22Rv1 (cell line): ENCODE results near the gene ADAMTS8.

Experiments
- H3K27ac ChIP-seq: fragments of 450-650 bp; 2 replicates; pipeline ENCODE4 v1.5.1; 2017
- ZFX ChIP-seq: fragments of 450-650 bp; IDR thresholded peaks from 2 replicates; pipeline ENCODE4 v1.6.1; 2017; ENCODE audit warnings: antibody characterized with exemption, borderline replicate concordance
- TF ChIP-seq, protein P1 (sequence below): fragments of 450-650 bp; IDR thresholded peaks from 2 replicates; pipeline ENCODE4 v1.5.1; 2017; ENCODE audit warnings: mild to moderate bottlenecking

Gene ADAMTS8, protein sequence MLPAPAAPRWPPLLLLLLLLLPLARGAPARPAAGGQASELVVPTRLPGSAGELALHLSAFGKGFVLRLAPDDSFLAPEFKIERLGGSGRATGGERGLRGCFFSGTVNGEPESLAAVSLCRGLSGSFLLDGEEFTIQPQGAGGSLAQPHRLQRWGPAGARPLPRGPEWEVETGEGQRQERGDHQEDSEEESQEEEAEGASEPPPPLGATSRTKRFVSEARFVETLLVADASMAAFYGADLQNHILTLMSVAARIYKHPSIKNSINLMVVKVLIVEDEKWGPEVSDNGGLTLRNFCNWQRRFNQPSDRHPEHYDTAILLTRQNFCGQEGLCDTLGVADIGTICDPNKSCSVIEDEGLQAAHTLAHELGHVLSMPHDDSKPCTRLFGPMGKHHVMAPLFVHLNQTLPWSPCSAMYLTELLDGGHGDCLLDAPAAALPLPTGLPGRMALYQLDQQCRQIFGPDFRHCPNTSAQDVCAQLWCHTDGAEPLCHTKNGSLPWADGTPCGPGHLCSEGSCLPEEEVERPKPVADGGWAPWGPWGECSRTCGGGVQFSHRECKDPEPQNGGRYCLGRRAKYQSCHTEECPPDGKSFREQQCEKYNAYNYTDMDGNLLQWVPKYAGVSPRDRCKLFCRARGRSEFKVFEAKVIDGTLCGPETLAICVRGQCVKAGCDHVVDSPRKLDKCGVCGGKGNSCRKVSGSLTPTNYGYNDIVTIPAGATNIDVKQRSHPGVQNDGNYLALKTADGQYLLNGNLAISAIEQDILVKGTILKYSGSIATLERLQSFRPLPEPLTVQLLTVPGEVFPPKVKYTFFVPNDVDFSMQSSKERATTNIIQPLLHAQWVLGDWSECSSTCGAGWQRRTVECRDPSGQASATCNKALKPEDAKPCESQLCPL

GRCh38 chr11:130428316-130429119 lies at the start of gene ADAMTS8:
Gene ADAMTS8 (minus strand): TSS chr11:130428609. CDS start chr11:130428286, 323 bp downstream.
- no peak within 1 kb of the TSS for H3K27ac ChIP-seq
- TF ChIP-seq ZFX, result no peak
- TF ChIP-seq, protein P1, sequence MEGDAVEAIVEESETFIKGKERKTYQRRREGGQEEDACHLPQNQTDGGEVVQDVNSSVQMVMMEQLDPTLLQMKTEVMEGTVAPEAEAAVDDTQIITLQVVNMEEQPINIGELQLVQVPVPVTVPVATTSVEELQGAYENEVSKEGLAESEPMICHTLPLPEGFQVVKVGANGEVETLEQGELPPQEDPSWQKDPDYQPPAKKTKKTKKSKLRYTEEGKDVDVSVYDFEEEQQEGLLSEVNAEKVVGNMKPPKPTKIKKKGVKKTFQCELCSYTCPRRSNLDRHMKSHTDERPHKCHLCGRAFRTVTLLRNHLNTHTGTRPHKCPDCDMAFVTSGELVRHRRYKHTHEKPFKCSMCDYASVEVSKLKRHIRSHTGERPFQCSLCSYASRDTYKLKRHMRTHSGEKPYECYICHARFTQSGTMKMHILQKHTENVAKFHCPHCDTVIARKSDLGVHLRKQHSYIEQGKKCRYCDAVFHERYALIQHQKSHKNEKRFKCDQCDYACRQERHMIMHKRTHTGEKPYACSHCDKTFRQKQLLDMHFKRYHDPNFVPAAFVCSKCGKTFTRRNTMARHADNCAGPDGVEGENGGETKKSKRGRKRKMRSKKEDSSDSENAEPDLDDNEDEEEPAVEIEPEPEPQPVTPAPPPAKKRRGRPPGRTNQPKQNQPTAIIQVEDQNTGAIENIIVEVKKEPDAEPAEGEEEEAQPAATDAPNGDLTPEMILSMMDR, result no peak

DNA sequence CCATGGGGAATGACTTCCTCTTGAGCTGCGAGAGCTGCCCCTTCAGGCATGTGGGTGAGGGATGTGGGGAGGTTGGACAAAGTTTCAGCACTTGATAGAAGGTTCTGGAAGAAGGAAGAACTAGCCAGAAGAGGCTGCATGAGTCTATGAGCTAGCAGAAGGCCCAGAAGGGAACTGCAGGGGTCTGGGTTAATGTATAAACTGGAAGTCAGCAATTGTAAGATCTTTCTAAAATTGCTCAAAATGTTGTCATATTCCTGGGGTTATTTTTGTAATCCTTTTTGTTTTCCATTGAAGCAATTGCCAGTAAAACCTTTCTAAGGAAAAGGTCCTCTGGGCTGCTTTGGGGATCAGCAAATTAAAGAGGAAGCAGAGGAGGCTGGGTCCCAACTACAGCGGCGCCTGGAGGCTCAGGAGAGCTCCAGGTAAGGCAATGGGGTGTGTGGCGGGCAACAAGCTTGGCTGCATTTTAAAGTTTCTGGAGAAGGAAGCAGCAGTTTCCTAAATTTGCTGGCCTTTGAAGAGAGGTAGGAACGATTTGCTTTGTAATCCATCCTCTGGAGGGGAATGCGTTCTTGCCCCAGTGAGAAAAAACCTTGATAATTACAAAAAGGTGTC lies 49.3 kb upstream of the ADAMTS8 start:
- H3K27ac ChIP-seq, result no peak overlapping the region
- no peak for TF ChIP-seq ZFX
- TF ChIP-seq, protein P1, result no peak

GRCh38 chr11:130476922-130477491 lies 48.6 kb upstream of the ADAMTS8 start:
- TF ChIP-seq, protein P1, result no peak
- TF ChIP-seq ZFX, result no peak
- no peak overlapping the region for H3K27ac ChIP-seq

DNA sequence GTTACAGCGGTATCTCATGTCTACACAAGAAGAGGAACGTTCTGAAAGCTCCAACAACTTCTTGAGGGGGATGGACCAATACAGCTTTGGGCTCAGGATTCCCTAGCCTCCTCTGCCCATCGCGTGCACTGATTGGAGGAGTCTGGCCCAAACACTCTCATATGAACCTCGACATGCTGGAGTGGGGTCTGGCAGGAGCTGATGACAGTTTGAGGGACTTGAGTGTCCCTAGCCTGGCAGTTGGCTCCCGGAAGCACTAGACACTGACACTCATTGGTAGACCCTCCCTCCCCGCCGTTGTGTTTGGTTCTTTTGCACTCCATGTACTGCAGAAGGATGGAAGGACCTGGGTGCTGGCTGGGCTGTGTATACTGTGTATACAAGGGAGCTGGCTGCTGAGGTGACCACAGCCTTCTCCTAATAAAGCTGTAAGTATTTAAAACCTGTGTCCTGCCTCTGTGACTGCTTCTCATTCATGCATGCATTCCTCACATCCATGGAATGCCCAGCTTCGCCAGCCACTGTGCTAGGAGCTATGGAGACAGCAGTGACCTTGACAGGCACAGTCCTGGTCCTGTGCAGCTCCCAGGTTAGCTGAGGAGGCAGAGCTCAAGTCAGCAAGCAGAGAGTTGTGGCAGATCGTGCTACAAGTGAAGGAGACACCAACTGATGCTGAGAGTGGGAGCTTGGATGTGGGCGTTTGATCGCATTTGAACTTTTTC lies 48.0 kb upstream of the ADAMTS8 start:
- no peak for TF ChIP-seq ZFX
- TF ChIP-seq, protein P1, result no peak
- no peak overlapping the region for H3K27ac ChIP-seq

DNA sequence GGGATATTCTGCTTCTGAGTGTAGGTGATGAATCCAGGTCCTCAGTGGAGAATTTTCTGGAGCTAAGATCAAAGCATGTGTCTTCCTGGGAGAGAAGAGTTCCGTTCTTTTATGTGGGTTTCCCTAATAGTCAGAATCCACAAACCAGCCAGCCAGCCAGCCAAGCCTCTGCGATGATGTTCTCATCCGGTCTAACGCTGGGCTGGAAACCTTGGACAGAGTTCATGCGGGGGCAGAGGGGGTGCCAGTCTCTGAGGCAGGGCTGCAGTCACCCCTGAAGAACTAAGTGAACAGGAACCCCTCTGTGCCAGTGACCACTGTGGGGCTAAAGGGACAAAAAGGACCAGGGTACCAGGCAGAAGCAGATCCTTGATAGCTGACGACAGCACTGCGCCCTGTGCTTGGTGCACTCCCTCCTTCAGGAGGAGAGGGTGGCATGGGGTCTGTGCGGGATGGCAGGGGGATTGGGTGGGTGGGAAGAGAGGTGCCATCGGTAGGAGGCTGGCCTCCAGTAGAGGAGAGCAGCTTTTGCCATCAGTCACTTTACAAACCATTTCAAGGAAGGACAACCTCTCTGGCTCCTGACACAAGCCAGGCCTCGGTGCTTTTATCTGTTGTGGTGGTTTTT lies 47.1 kb upstream of the ADAMTS8 start:
- H3K27ac ChIP-seq, result no peak overlapping the region
- no peak for TF ChIP-seq ZFX
- TF ChIP-seq, protein P1, result no peak
